ENCODE measurements around the gene TTLL6.

The TTLL6 gene

DNA sequence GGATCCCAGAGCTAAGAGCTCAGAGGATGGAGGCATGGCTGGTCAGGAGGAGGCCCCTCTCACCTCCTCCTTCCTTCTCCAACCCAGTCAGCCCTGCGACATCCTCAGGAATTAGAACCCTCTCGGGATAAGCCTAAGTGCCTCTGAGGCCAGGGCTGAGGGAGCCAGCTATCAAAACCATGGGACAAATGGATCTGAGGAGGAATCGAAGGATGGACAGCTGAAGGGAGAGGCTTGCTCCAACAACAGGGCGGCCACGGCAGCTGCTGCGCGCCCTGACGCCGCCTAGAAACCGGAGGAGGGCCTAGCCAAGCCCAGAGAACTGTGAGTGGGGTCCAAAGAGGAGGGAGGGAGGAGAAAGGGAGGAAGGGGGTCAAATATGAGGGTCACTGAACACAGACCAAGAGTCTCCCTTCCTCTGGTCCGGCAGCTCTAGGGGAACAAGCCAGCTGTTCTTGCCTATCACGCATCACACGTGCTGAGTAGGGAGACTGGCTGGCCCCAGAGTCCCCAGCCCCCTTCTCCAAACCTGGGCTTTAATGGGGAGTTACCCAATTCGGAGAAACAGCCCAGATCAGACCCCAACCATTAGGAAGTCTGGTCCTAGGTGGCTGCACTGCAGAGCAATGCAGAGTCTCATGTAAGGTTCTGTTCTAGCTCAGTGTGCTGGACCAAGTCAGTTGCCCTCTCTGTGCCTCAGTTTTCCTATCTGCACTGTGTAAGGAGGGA is 82.5 kb downstream of the TTLL6 start:
- no peak for DNase-seq

DNA sequence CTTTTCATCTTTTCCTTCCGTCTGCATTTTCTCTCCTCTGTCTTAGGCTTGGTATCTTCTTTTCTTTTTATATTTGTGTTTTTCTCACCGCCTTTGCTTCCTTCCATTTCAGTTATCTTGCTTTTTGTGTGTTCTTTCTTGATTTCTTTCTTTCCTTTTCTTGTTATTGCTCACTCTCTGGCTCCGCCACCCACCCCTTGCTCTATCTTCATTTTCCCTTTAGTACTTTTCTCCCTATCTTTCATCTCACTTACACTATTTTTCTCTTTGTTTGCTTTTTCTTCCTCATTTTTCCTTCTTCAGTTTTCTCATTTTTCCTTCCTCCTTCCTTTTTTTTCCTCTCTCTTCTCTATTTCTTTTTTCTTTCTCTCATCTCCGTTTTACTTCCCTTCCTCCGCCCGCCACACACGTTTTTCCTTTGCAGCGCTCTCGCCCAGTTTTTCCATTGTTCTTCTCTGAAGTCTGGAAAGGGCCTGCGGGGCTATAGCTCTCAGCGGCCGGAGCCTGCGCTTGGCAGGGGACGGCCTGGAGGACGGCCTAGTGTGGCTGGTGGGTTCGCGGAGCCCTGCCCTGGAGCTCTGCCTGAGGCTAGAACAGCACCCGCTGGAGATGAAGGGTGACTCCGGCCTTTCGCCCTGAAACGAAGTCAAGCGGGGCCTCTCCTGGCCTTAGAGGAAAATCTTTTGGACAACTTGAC is 83.2 kb downstream of the TTLL6 start:
- no peak for DNase-seq

DNA sequence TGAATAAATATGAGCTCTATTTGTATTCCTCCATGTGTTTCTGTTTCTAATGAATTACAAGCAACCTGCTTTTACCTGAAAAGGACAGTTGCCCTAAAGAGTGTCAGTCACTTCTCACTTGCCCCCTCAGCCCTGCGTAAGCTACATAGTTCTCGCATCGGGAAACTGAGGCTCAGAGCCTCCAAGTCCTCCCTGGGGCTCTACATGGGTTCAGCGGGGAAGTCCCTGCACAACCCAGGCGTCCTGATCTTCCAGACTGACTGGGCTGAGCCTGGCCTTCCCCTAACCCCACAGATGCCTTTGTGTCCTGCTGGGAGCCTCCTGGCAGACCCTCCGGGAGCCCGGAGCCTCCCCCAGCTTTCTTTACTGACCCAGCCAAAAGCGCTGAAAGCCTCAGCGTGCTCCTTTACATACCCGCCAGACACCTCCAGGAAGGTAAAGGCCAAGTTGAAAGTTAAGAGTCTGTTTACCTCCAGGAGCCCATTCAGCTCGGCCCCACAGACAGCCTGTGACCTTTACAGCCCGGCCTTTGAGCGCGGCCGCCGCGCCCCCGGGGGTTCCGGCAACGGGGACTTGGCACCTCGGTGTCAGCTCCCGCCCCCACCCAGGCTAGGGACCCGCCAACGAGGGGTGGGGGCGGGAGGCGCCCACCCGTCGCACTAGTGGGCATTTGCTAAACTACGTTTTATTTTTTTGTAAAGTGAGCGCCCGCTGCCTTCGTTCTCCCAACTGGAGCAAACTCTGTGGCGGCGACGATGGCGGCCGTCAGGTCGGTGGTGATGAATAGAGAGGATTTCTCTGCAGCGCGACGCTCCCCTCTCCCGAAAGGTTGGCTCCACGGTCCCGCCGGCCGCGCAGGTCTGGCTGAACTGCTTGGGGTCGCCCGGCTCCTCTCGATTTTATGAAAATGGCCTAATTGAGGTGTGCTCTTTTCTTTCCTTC is 84.1 kb downstream of the TTLL6 start:
- DNase-seq: no peak

DNA sequence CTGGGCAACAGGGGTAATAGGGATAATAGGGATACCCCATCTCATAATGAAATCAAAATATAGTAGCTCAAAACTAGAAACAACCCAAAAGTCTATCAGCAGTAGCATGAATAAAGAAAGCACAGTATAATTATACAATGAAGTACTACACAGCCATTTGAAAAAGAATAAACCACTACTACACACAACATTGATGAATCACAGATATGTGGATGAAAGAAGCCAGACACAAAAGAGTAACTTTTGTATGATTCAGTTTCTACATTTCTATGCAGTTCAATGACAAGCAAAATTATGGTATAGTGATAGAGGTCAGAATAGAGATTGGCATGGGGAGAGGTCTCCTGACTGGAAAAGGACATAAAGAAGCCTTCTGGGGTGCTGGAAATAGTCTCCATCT is 85.7 kb downstream of the TTLL6 start:
- DNase-seq: no peak

DNA sequence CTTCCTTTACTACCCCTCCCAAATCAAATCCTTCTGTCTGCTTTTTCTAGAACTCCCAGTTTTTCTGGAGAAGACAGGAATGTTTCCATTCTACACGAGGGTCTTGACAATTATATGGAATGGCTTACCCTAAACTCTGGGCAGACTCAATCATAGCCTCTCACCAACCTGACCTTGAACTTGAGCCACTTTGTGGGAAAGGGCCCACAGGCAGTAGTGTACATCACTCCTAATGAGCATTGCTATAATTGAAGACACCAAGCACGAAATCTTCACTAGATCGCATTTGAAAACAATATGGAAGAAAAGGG is 86.8 kb downstream of the TTLL6 start:
- no peak for DNase-seq

DNA sequence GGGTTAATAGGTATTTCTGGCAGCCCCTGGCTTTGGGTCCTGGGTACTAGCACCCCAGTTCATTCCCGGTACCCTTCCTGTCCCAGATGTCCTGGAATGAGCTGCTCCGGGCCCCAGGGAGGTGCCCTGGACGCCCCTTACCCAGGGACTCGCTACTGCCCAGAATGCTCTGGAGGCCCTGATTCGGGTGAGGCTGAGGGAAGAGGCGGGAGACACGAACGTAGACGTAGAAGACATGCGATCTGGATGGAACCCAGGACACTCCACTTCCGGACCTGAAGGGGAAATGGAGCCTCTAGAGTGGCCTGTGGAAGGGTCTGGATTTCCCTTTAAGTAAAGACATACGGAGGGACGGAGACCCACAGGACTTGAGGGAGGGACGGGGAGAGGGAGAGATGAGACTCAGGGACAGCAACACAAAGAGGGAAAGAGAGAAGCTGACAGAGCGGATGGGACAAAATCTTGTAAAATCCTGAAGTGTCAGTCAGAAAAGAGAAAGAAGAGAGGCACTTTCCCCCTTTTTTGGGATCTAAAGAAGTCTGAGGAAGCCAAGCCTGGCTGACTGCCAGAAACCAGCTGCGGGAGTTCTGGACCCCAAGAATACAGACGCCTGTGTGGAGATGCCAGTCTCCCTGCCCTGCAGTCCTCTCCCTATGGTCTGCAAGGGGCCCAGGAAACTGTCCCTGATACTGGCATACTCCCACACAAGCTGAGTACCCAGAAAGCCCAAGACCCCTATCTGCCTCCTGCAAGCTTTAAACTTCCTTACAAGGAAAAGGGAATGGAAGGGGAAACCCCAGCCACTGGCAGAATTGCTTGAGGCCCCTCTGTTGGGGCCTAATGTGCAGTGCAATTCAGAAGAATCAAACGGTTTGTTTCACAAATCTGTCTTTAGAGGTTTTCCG is 87.4 kb downstream of the TTLL6 start:
- no peak for DNase-seq

DNA sequence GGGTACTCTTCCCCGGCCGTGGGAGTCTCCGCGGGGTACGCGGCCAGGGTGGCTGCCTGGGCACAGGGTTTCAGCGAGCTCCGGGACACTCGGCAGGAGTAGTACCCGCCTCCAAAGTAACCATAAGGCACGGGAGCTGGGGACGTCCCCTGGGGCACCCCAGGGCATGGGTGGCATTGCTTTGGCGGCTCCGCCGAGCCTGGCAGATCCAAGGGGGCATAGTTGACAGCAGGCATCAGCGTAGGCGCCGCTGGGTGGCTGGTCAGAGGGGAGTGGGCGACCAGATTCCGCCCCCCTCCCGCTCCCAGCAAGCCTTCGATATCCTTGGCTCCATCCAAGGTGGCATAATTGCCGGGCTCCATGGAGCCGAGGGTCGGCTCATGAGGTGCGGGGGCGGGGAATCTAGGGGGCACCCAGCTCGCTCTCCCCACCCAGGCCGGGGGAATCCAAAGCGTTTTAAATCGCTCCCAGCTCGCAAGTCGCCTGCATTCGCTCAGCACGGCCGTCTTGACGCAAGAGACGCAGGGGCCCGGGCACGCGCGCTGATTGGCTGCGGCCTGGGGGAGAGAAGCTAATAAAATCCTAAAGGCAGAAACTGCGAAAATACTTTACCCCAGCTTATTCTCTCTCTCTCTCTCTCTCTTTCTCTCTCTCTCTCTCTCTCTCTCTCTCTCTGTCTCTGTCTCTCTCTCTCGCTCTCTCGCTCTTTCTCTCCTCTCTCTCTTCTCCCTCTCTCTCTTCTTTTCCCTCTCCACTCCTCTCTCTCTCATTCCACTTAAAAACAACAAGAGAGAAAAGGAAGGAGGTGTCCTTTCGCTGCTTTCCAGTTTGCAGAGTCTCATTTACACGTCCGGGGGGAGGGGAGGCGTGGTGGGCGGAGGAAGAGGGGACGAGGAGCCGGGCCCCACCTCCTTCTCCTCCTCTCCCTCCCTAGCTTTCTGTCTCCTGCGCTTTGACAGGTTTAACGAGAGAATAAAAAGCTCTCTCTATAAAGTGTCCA is 88.5 kb downstream of the TTLL6 start, which contains the start of gene HOXB13:
HOXB13 (minus strand) TSS at position 519 of the 1,000 bp plus-strand sequence; CDS start at position 362, 157 bp downstream.
- DNase-seq: peak; percentile 51

DNA sequence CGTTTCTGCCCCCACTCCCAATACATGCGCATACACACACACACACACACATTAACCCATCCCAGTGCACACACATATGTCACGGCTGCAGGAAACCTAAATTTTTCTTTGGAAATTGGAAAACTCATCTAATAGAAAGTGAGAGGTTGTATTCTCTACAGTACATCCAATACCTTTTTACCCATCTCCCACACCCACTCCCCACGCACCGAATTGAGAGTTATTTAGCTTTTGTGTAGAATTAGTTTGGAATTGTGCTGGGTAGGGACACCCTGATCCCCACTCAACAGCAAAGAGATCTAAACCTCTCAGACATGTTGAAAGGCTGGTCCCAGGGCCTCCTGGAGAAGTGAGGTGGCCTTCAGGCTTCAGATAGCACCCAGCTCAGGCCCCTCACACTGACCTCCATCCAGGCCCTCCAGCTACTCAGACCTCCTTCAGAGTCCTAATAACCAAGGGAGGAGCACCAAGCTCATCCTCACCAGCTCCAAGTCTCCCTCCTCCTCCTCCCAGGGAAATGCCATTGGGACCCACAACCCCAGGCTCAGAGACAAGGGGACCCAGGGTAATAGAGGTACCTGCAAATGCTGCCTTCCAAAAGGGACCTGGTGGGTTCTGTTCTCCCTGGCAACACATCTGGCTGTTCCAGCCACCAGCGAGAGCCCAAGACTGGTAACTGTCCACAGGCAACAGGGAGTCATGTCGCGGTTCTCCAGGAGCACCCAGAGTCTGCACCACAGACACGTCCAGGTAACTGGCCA is 89.4 kb downstream of the TTLL6 start:
- no peak for DNase-seq

DNA sequence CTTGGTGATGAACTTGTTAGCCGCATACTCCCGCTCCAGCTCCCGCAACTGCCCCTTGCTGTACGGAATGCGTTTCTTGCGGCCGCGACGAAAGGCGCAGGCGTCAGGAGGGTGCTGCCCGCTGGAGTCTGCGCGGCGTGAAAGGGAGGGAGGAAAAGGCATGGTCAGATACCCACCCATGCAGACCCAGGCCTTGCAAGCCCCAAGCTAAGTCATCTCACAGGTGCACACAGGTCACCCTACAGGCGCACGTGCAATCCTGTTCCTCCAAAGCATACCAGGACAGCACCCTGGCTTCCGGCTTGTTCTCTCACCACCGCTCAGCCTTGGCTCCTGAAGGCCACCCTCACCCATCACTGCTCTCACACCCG is 90.1 kb downstream of the TTLL6 start:
- DNase-seq: no peak

DNA sequence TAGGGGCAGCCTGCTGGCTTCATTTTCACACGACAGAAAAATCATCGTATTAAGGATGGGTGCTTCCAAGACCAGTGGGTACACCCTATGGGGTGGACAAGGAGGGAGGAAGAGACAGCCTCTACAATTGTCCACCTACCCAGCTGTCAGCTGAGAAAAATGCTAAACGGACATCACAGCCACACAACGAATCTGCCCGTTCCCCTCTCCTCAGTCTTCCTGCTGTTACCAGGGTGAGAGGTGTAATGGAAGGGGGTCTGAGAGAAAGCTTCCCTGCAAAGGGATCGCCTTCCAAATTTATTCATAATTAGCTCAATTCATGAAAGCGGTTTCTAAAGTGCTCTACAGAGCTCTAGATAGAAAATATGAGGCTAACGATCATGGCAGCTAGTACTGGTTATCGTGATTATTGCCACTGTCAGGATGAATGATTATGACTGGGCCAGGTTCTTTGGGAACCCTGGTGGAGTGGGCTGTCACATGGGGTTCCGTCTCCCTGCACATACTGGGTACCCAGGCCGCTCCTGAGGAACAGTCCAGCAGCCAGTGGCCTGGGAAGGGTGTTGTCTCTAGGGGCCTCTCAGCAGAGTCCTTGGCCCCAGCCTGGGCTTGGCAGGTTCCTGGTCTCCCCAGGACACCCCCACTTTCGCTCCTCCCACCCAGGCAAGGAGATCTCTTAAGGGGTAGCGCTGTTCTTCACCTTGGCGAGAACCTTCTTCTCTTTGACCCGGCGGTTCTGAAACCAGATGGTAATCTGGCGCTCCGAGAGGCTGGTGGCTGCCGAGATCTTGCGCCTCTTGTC is 90.7 kb downstream of the TTLL6 start:
- no peak for DNase-seq

DNA sequence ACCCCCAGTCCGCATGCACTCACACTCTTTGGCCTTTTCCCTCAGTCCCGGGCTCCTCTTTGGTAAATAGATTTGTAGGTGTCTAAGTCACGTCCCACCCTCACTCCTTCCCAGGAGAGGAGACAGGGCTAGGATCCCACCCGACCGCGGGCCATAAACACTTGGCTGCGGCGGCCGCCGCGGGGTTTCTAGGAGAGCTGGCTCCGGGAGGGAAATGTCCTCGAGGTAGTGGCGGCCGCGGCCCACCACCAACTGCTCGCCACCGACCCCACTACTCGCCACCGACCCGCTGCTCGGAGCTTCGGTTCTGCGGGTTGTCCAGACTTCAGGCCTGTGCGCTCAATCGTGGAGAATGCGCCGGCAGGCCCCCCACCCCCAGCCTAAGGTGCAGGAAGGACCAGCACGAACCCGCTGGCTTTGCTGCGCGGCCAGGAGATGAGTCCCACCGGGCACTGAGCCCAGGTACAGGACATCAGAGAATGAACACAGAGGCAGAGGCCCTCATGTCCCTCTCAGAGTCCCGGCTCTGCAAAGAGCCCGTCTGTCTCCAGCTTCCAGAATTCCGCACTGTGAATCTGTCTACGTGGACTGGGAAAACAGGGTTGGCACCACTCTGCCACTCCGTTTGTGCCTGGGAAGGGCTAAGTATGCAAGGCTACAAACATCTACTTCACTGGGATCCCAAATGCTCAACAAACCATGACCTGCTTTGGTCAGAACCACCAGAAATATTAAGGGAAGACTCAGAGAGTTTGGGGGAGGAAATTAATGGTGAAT is 91.6 kb downstream of the TTLL6 start:
- no peak for DNase-seq

DNA sequence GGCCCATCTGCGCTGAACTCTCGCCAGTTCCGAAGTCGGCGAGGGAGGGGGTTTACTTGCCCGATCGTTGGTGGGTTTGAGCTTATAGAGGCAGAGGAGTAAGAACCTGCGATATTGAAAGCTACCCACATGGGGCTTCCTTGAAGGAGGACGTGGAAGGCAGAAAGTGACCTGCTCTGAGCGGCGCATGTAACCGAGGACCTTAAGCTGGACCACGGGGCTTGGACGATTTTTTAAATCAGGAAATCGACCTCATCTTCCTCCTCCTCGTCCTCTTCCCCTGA is 92.1 kb downstream of the TTLL6 start:
- no peak for DNase-seq

DNA sequence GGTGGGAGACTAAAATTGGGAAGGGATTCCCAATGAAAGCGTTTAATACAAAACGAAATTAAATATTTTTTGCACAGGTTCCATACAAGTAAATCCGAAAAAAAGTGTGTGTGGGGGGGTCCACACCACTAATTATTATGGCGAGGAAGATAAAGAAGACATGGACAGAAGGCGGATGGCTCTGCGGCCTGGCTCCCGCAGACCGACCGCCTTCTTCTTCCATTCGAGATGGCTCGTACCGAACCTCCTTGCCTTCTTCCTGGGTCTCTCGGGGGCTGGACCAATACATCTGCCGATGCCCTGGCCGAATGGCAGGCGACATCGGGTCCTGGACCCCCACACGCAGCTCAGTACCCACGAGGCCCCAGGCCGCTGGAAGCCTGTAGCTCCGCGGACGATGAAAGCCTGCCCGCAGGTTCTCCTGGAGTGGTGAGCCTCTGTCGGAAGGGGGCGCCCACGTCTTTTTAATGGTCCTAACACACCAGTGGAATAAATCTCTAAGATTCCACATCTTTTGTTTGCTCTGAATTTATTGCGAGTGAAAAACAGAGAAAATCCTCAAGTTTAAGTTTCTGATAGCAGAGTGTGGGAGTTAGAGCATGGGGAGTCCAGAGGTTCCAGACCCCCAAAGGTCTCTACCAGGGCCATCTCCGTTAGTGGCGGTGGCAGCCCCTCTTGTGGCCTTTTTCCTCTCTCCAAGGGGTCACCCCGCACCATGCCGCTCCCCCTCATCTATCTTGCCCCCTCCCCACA is 92.6 kb downstream of the TTLL6 start:
- DNase-seq: peak; percentile 81

DNA sequence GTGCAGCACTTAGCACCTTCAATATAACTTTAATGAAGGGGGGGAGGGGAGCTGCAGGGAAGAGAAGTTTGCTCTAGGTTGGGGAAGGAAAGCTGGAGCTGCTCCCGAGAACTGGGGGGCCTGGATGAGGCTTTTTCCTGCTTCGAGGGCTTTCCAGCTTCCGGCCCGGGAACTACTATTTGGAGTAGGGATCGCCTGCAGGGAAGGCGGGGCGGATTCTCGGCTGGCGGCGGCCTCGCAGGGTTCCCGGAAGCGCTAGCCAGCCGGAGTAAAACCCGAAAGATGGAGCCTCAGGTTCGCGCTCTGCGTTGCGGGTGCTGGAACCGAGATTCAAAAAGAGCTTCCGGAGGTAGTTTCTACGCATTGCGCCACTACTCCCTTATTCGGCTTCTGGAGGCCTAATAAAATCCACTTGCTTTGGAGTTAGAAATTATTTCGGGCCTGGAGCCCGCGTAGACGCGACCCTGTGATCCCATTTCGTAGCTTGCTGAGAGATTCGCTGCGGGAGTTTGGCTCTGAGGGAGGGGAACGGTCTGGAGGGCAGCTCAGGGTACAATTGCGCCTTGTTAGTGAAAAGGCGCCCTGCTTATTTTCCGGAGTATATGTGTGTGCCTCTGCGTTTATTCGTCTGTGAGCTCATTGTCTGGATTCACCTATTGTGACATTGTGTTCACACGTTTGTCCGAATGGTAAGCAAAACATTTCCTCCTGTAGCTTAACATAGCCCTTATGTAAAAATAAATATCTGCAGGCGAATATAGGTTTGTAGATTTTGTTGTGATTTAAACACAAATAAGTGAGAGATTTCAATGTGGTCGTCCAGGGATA is 93.4 kb downstream of the TTLL6 start:
- DNase-seq: no peak

DNA sequence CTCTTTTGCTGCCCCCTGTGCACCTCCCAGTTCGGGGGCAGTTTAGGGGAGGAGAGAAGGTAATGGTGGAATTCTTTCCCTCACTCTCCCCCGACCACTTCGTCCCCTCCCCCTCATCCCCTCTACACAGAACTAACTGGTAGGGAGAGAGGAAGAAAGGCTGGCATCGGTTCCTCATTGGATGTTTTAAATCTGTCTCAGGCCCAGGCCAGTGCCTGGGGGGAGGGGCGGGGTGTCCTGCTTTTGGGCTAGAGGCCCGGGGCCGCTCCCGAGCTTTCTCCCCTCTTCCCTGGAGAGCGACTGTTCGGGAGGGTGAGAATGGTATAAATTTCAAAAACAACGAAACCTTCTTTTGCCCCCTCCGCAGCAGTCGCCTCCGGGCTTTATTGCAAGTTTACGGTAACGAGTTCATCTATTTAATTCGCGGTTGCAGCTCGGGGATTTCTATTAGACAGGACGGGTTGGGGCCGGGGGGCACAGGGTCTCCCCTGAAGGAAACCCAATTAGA is 94.1 kb downstream of the TTLL6 start, which contains the start of gene PRAC2:
PRAC2 (plus strand) TSS at position 271 of the 508 bp plus-strand sequence. CDS start 1,226 bp downstream, outside the sequence.
- no peak for DNase-seq

DNA sequence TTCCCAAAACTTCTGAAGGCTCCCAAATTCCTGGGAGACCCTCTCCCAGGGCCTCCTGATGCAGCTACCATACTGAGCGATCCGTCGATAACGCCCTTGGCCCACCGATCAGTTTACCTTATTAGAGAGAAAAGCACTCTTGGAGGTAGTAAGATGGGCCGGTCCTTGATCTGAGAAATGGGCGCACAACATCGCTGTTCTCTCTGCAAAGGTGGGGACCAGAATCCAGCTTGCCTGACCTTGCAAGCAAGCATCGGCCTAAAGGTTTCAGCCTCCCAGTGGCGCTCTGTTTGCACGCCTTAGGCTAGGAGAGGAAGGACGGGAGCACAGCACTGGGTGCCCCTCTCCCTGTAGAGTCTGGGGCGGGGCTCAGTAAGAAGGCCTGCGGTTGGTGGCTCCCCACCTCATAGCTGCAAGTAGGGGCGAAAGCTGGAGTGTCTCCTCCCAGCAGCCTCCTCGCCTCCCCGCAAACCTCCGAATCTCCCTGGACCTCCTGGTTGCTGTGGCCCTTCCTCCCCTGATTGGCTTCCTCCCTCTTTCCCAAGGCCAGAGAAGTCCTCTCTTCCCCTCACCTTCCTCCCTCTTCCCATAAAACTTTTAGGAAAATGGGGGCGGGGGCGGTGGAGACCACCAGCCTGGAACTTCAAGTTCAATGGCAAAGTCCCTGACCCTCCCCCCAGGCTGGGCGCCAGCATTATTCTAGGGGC is 94.7 kb downstream of the TTLL6 start, which contains the start of gene PRAC1:
PRAC1 (minus strand) TSS at position 318 of the 707 bp plus-strand sequence; CDS start at position 192, 126 bp downstream.
- DNase-seq: no peak
